ENCODE results near the gene LNP1.
"Not testable (repeated sequence)": the region's sequence is repeated elsewhere in the genome, so short reads cannot be mapped to it uniquely, and the experiment has no call there.

GRCh38 chr3:100477851-100478360 is 76.6 kb downstream of the LNP1 start:
- TF ChIP-seq EZH2 (IDR thresholded peaks at IDR 0.05; ENCODE audit: borderline replicate concordance, low read depth, low read length, severe bottlenecking); CTCF (IDR thresholded peaks at IDR 0.05; ENCODE audit: borderline replicate concordance, extremely low read depth, low read length, poor library complexity, severe bottlenecking): not testable (repeated sequence)
